Tibial nerve (tissue), 4 donors: ENCODE results near the gene HOXA1.

ENCODE experiments used
- EP300 ChIP-seq, 2 donors: sonication (generic); formaldehyde crosslinking; IDR thresholded peaks; one replicate each; pipeline ENCODE4 v1.6.1; 2017; ENCODE audit warnings: antibody characterized with exemption in 2 of 2, mild to moderate bottlenecking in 1 of 2
- POLR2A ChIP-seq, 2 donors: fragments of 450-650 bp; IDR thresholded peaks; one replicate each; pipeline ENCODE4 v1.6.1; 2017; ENCODE audit warnings: antibody characterized with exemption in 2 of 2, mild to moderate bottlenecking in 2 of 2, moderate library complexity in 2 of 2
- TF ChIP-seq, protein P1 (sequence below), 5 experiments: fragments of 200-600 bp in 3 of 5; fragments of 450-650 bp in 2 of 5; sonication (generic) in 3 of 5; IDR thresholded peaks; one replicate each; pipeline ENCODE4 v1.5.1; 2016 to 2019; ENCODE audit warnings: antibody characterized with exemption in 5 of 5, mild to moderate bottlenecking in 3 of 5, moderate library complexity in 2 of 5

DNA sequence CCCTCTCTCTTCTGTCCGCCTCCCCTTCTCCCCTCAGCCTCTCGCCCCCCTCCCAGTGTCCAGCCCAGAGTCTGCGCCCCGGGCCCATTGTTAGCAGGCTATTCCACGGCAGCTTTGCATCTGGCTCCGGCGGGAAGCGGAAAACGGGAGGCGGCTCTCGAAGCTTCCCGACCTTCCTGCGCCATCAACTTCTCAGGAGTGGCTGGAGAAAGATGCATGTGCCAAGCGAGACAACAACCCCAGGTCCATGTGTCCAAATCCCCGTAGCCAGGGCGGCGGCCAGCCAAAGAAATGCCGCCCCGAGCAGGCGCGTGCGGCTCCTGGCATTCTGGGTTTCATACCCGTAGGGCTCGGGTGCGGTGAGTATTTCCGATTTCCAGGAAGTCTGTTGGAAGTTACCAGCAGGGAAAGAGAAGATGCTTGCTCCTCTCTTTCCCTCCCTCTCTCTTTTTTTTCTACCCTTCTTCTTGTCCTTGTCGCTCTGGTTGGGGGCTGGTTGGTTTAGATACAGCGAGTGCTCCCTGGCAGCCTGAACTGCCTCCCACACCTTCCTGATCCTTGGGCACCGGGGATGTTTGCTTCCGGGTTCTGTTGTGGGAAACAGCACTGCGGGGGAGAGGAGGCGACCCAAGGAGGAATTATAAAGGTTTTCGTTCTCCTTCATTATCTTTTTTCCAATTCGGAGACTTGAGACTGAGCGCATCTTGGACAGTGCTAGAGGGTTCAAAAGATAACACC lies 7.9 kb upstream of the HOXA1 start:
- TF ChIP-seq, protein P1, sequence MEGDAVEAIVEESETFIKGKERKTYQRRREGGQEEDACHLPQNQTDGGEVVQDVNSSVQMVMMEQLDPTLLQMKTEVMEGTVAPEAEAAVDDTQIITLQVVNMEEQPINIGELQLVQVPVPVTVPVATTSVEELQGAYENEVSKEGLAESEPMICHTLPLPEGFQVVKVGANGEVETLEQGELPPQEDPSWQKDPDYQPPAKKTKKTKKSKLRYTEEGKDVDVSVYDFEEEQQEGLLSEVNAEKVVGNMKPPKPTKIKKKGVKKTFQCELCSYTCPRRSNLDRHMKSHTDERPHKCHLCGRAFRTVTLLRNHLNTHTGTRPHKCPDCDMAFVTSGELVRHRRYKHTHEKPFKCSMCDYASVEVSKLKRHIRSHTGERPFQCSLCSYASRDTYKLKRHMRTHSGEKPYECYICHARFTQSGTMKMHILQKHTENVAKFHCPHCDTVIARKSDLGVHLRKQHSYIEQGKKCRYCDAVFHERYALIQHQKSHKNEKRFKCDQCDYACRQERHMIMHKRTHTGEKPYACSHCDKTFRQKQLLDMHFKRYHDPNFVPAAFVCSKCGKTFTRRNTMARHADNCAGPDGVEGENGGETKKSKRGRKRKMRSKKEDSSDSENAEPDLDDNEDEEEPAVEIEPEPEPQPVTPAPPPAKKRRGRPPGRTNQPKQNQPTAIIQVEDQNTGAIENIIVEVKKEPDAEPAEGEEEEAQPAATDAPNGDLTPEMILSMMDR (IDR thresholded peaks at IDR 0.05) = no peak
- TF ChIP-seq EP300 (IDR thresholded peaks at IDR 0.05) (no peak), POLR2A (IDR thresholded peaks at IDR 0.05) (no peak)
